BJ (cell line): ENCODE data around the gene ANGEL2. TPM values are rescaled to one million over a fixed set of nuclear protein-coding genes. Genes with fewer than 3 reads are reported as not detected.

ENCODE experiments used
- CTCF ChIA-PET: fragments of 350-600 bp; formaldehyde crosslinking; extraction: SDS; loops from one replicate; lab custom pipeline; 2021; ENCODE audit warnings: antibody characterized with exemption, inconsistent platforms; lab: Yijun Ruan, JAX
- POLR2A ChIA-PET: fragments of 300-600 bp; sonication (Branson Sonifier 250); formaldehyde crosslinking; extraction: SDS; loops from one replicate; lab custom pipeline; 2021; ENCODE audit warnings: antibody characterized with exemption; lab: Charles Lee
- DNase-seq: peaks from one replicate; pipeline ENCODE4 v3.0.0-alpha.2; 2011; ENCODE audit warnings: low read depth
- H3K27me3 ChIP-seq: 2 replicates; pipeline ENCODE4 v1.6.0; 2011; ENCODE audit warnings: low read length; ENCODE audit not compliant: control insufficient read depth, insufficient read depth
- H3K36me3 ChIP-seq: 2 replicates; pipeline ENCODE4 v1.5.1; 2011; ENCODE audit warnings: low read length; ENCODE audit not compliant: control insufficient read depth, insufficient read depth
- H3K4me3 ChIP-seq: 2 replicates; pipeline ENCODE4 v1.5.1; 2011; ENCODE audit warnings: low read depth, mild to moderate bottlenecking, control low read depth, low read length
- polyA plus RNA-seq: library from polyadenylated mRNA; depleted of rRNA; stranded (reverse); fragments of >200 nt; gene quantifications from 2 replicates; pipeline ENCODE4 v1.2.3, GENCODE V29; 2011
- TF ChIP-seq, protein P1 (sequence below): IDR thresholded peaks from 2 replicates; pipeline ENCODE4 v1.5.1; 2011; ENCODE audit warnings: low read depth, mild to moderate bottlenecking, control low read depth, inconsistent platforms, low read length, moderate library complexity; ENCODE audit not compliant: insufficient read depth

Gene ANGEL2
- polyA plus RNA-seq, 1 experiment = 13.3 TPM

DNA sequence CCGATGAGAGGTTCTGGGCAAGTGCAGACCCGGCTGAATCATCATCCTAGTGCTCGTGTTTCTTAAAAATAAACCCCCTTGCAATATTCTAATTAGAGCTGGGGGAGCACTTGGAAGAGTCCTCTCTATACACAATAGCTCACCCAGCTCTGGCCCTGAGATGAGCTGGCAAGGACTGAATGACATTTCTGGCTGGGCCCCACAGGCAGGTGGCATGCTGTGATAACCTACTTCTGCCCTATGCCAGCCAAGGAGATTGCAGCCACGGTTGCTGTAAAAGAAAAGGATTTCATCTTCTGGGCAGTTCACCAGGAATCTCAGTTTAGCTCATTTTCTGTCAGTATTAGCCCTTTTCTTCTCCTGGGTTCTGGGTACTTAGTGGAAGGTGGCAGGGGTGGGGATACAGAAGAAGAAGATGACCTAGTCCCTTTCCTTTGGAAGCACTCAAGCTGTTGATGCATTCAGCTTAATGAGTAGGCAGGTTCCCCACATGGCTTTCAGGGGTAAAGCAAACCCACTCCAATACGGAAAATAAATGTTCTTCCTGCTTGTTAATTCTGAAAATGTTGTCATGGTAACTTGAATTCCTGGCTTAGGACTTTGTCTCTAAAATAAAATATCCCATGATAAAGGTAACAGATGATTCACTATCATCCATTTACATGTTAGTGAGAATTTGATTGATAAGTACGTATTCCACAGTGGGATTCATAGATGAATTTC, 33.1 kb downstream of the ANGEL2 start:
- peaks cover 1% of the 10 kb centered on the region for H3K27me3 ChIP-seq
- TF ChIP-seq, protein P1, sequence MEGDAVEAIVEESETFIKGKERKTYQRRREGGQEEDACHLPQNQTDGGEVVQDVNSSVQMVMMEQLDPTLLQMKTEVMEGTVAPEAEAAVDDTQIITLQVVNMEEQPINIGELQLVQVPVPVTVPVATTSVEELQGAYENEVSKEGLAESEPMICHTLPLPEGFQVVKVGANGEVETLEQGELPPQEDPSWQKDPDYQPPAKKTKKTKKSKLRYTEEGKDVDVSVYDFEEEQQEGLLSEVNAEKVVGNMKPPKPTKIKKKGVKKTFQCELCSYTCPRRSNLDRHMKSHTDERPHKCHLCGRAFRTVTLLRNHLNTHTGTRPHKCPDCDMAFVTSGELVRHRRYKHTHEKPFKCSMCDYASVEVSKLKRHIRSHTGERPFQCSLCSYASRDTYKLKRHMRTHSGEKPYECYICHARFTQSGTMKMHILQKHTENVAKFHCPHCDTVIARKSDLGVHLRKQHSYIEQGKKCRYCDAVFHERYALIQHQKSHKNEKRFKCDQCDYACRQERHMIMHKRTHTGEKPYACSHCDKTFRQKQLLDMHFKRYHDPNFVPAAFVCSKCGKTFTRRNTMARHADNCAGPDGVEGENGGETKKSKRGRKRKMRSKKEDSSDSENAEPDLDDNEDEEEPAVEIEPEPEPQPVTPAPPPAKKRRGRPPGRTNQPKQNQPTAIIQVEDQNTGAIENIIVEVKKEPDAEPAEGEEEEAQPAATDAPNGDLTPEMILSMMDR = no peak
- DNase-seq = no peak
- H3K36me3 ChIP-seq = no peaks in the 10 kb centered on the region
- H3K4me3 ChIP-seq = no peak overlapping the region
- POLR2A ChIA-PET = no interaction called here
- CTCF ChIA-PET = interaction anchor here (0.8 kb wide), 1 partner anchor 15 kb away, joined by 3 read pairs; no protein-coding TSS in a partner anchor

DNA sequence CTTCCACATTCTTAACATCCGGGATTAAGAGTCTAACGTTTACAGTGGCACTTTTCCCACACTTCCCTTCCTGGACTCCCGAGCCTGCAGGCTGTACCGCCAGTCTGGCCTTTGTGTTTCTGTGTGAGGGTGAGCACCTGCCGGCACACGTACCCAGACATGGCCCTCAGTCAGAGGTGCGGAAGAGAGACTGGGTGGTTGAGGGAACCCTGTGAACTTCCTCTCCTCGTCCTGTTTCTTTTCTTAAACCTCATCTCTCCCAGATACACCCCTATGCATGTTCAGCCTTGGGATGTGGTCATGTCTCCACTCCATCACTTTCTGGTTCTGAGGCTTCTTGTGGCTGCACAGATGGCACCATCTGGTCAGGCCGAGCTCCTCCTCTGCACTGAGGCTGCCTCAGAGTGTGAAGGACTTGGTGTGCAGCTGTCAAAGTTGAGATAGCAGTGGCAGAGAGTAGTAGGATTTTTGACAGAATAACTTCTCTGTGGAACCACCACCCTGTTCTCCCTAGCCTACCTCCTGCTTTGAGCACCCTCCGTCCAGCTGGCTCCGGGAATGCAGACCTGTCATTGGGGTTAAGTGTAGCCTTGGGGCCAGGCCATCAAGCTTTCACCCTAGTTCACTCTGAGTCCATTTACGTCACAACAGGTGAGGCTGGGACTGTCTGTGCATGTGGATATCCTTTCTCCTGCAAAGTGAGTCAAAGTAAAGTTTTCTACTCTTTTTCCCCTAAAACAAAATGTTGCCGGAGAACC, 33.9 kb downstream of the ANGEL2 start:
- Histone ChIP-seq H3K36me3 (no peaks in the 10 kb centered on the region), H3K27me3 (peaks cover 1% of the 10 kb centered on the region), H3K4me3 (no peak overlapping the region)
- POLR2A ChIA-PET = no interaction called here
- CTCF ChIA-PET = no interaction called here
- TF ChIP-seq, protein P1 = no peak
- DNase-seq = no peak

DNA sequence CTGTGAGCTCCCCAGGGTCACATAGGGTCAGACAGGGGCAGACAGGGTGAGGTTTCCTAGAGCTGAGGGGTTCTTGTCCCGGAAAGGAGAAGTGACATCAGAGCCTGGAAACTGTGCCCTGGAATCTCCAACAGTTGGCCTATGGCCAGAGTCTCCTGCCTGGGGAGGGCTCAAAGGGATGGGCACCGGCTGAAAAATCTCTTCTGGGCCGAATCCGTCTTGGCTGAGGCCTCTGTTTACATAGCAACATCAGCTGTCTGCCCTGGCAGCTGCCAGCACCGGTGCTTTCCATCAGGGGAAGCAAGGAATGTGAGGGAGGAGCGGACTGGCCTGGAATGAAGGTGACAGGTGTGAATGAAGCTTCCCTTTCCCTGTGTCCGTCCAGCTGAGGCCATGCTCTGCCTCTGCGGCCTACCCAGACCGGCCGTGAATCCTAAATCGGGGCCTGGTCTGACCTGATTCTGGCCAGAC, 34.6 kb downstream of the ANGEL2 start:
- ChIA-PET POLR2A (no interaction called here), CTCF (interaction anchor here (2.5 kb wide), 1 partner anchor 14 kb away, joined by 11 read pairs; no protein-coding TSS in a partner anchor)
- H3K4me3 ChIP-seq = no peak overlapping the region
- H3K36me3 ChIP-seq = no peaks in the 10 kb centered on the region
- TF ChIP-seq, protein P1 = no peak
- no peak for DNase-seq
- peaks cover 1% of the 10 kb centered on the region for H3K27me3 ChIP-seq

DNA sequence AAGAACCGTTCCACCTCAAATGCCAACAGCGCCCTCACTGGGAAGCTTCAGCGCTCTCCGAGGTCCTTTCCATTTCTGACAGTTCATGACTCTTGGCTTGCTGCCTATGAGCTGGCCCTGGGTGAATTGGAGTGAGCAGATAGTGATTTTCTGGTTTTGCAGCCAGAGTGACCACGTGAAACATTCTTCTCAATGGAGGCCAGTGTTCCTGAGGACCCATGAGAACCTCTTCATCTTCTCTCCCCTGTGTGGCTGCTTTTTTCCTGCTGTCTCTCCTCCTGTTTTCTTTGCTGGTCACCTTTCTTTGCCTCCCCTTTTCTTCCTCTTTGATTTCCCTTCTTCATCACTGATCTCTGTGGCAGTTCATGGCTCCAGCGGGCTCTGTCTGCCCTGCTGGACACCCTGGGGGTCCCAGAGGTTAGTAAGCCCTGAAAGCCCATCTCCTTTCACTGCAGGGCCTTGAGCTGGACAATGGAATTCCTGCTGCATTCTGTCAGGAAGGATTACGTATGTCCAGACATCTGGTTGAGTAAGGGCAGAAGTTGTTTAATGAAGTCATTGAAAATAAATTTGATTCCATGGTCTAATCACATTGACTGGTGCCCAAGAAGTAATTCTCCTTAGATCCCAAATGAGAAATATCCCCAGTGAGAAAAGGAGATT, 35.4 kb downstream of the ANGEL2 start:
- no peaks in the 10 kb centered on the region for H3K36me3 ChIP-seq
- TF ChIP-seq, protein P1 = no peak
- DNase-seq = no peak
- H3K27me3 ChIP-seq = peaks cover 1% of the 10 kb centered on the region
- no peak overlapping the region for H3K4me3 ChIP-seq
- POLR2A ChIA-PET = no interaction called here
- CTCF ChIA-PET = interaction anchor here (1.0 to 2.5 kb wide), 2 partner anchors 13 to 77 kb away, joined by 3 to 11 read pairs; no protein-coding TSS in a partner anchor
